Fibroblast of villous mesenchyme (primary cell): ENCODE results near the gene TRPV3. TPM values are rescaled to one million over a fixed set of nuclear protein-coding genes. Genes with fewer than 3 reads are reported as not detected.

ENCODE experiments used
- DNase-seq: peaks from one replicate; pipeline ENCODE4 v3.0.0-alpha.2; 2010; ENCODE audit warnings: low read depth
- H3K4me3 ChIP-seq: 2 replicates; pipeline ENCODE4 v1.5.1; 2011; ENCODE audit warnings: low read depth, mild to moderate bottlenecking, low read length
- CTCF ChIP-seq: IDR thresholded peaks from 2 replicates; pipeline ENCODE4 v1.5.1; 2012; ENCODE audit warnings: low read depth, mild to moderate bottlenecking, low read length; ENCODE audit not compliant: insufficient read depth
- total RNA-seq: library from RNA; depleted of rRNA; stranded (reverse); fragments of >200 nt; gene quantifications from 2 replicates; pipeline ENCODE4 v1.2.3, GENCODE V29; 2012

The TRPV3 gene
- total RNA-seq, 1 donor: 0.43 TPM

GRCh38 chr17:3532106-3532858 lies 25.3 kb downstream of the TRPV3 start:
- no peak overlapping the region for H3K4me3 ChIP-seq
- DNase-seq: no peak
- no peak for TF ChIP-seq CTCF

- no peak for DNase-seq
- no peak for TF ChIP-seq CTCF
- no peak overlapping the region for H3K4me3 ChIP-seq
These were observed 26.1 kb downstream of the TRPV3 start for GRCh38 chr17:3531266-3532101.

GRCh38 chr17:3529817-3530741 lies 27.5 kb downstream of the TRPV3 start:
- peak overlapping the region; percentile 23 for H3K4me3 ChIP-seq
- no peak for TF ChIP-seq CTCF
- peak; percentile 76 for DNase-seq

- H3K4me3 ChIP-seq: no peak overlapping the region
- no peak for TF ChIP-seq CTCF
- peak; percentile 54 for DNase-seq
These were observed 28.6 kb downstream of the TRPV3 start for GRCh38 chr17:3528880-3529511.

- H3K4me3 ChIP-seq: no peak overlapping the region
- peak; percentile 12 for DNase-seq
- no peak for TF ChIP-seq CTCF
These were observed 29.2 kb downstream of the TRPV3 start for GRCh38 chr17:3528403-3528851.

DNA sequence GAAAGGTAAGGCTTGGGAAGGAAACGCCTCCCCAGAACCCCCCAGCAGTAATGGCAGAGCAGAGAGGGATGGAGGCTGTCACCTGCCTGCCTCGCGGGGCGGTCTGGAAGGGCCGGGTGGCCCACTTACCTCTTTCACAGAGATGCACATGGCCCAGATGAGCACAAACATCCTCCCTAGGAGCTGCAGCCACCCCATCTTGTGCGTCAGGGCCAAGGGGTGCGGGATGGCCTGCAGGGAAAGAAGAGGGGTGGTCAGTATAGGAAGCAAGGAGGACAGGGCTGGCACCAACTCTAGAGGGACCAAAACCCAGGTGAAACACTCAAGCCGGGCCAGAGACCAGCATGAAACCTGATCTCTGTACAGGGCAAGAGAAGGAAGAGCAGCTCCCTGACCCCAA lies 29.7 kb downstream of the TRPV3 start:
- no peak for DNase-seq
- no peak for TF ChIP-seq CTCF
- no peak overlapping the region for H3K4me3 ChIP-seq
